GM15510 (cell line): Measurements from ENCODE around the gene LONP1.
A peak's percentile ranks its signal among the peaks of the same experiment; 100 is the strongest.

Experiments
- POLR2A ChIP-seq: IDR thresholded peaks from 3 replicates; pipeline ENCODE4 v1.6.1; 2011; ENCODE audit warnings: borderline replicate concordance; ENCODE audit not compliant: insufficient read length; ENCODE audit errors: extremely low read depth

The LONP1 gene

GRCh38 chr19:5719961-5720790 is at the start of gene LONP1, which contains the start of gene CATSPERD:
Gene LONP1 (minus strand): TSS chr19:5720146. CDS start chr19:5720132, 14 bp downstream.
Gene CATSPERD (plus strand): TSS chr19:5720637. CDS start chr19:5720738, 101 bp downstream.
- peak; percentile 88 for TF ChIP-seq POLR2A

GRCh38 chr19:5767949-5768348 is 48.0 kb upstream of the LONP1 start:
- TF ChIP-seq POLR2A, result no peak

GRCh38 chr19:5765220-5765619 is 45.3 kb upstream of the LONP1 start:
- TF ChIP-seq POLR2A, result no peak

- TF ChIP-seq POLR2A, result no peak
Measured at GRCh38 chr19:5762608-5763217, 42.8 kb upstream of the LONP1 start.

GRCh38 chr19:5753743-5754142 is 33.8 kb upstream of the LONP1 start:
- no peak for TF ChIP-seq POLR2A

- TF ChIP-seq POLR2A, result no peak
Measured at GRCh38 chr19:5751709-5752108, 31.8 kb upstream of the LONP1 start.

- TF ChIP-seq POLR2A, result no peak
Measured at GRCh38 chr19:5749505-5749904, 29.6 kb upstream of the LONP1 start.

GRCh38 chr19:5743630-5744029 is 23.7 kb upstream of the LONP1 start:
- no peak for TF ChIP-seq POLR2A

- no peak for TF ChIP-seq POLR2A
Measured at GRCh38 chr19:5742051-5742450, 22.1 kb upstream of the LONP1 start.

- no peak for TF ChIP-seq POLR2A
Measured at GRCh38 chr19:5738423-5738822, 18.5 kb upstream of the LONP1 start.

GRCh38 chr19:5727453-5728050 is 7.6 kb upstream of the LONP1 start:
- TF ChIP-seq POLR2A, result no peak

- no peak for TF ChIP-seq POLR2A
Measured at GRCh38 chr19:5719274-5719960, 529 bp downstream of the LONP1 start.

GRCh38 chr19:5718579-5719273 is 1.2 kb downstream of the LONP1 start:
- TF ChIP-seq POLR2A, result no peak

GRCh38 chr19:5718037-5718578 is 1.8 kb downstream of the LONP1 start:
- TF ChIP-seq POLR2A, result no peak
